H9 (cell line): ENCODE measurements around the gene VSTM2L. TPM values are rescaled to one million over a fixed set of nuclear protein-coding genes. Genes with fewer than 3 reads are reported as not detected.
A peak's percentile ranks its signal among the peaks of the same experiment; 100 is the strongest.

Experiments used
- DNase-seq: peaks from one replicate; pipeline ENCODE4 v3.0.0-alpha.2; 2017
- H2AFZ ChIP-seq: one replicate; pipeline ENCODE4 v1.6.1; 2013; ENCODE audit warnings: mild to moderate bottlenecking, low read length, control low read depth, moderate library complexity
- H2AK5ac ChIP-seq: 2 replicates; pipeline ENCODE4 v1.6.1; 2013; ENCODE audit warnings: low read length, control low read depth, mixed read lengths; ENCODE audit not compliant: insufficient read length
- H2BK120ac ChIP-seq: one replicate; pipeline ENCODE4 v1.6.1; 2013; ENCODE audit warnings: low read depth, mild to moderate bottlenecking, low read length, control low read depth, inconsistent platforms; ENCODE audit not compliant: poor library complexity, severe bottlenecking
- H2BK12ac ChIP-seq: 2 replicates; pipeline ENCODE4 v1.6.1; 2013; ENCODE audit warnings: low read length, control low read depth, mixed read lengths, low read depth; ENCODE audit not compliant: insufficient read length
- H2BK15ac ChIP-seq: 2 replicates; pipeline ENCODE4 v1.6.1; 2013; ENCODE audit warnings: low read depth, low read length, control low read depth
- H2BK20ac ChIP-seq: one replicate; pipeline ENCODE4 v1.6.1; 2013; ENCODE audit warnings: low read depth, mild to moderate bottlenecking, low read length, control low read depth, inconsistent platforms; ENCODE audit not compliant: poor library complexity, severe bottlenecking
- H2BK5ac ChIP-seq: 2 replicates; pipeline ENCODE4 v1.6.1; 2013; ENCODE audit warnings: low read length, control low read depth, mixed read lengths; ENCODE audit not compliant: insufficient read length
- H3K14ac ChIP-seq: 2 replicates; pipeline ENCODE4 v1.6.1; 2013; ENCODE audit warnings: low read length, control low read depth; ENCODE audit not compliant: insufficient read depth
- H3K18ac ChIP-seq: 2 replicates; pipeline ENCODE4 v1.6.1; 2013; ENCODE audit warnings: low read depth, mild to moderate bottlenecking, mixed read lengths, low read length, control low read depth; ENCODE audit not compliant: insufficient read length
- H3K23ac ChIP-seq: 2 replicates; pipeline ENCODE4 v1.6.1; 2013; ENCODE audit warnings: low read length, control low read depth, mixed read lengths, low read depth; ENCODE audit not compliant: insufficient read length
- H3K23me2 ChIP-seq: 2 replicates; pipeline ENCODE4 v1.6.1; 2013; ENCODE audit warnings: low read depth, mild to moderate bottlenecking, mixed read lengths, low read length, control low read depth; ENCODE audit not compliant: insufficient read length, poor library complexity, severe bottlenecking
- H3K27ac ChIP-seq: 2 replicates; pipeline ENCODE4 v1.5.1; 2013; ENCODE audit warnings: low read length, control low read depth, mixed read lengths, low read depth; ENCODE audit not compliant: insufficient read length
- H3K27me3 ChIP-seq: 2 replicates; pipeline ENCODE4 v1.6.1; 2013; ENCODE audit warnings: low read length, control low read depth, inconsistent platforms; ENCODE audit not compliant: insufficient read depth
- H3K4ac ChIP-seq: 2 replicates; pipeline ENCODE4 v1.6.1; 2013; ENCODE audit warnings: low read depth, mild to moderate bottlenecking, control low read depth, inconsistent platforms, low read length, moderate library complexity
- H3K4me1 ChIP-seq: 2 replicates; pipeline ENCODE4 v1.6.1; 2013; ENCODE audit warnings: low read length, control low read depth, inconsistent platforms; ENCODE audit not compliant: insufficient read depth
- H3K4me2 ChIP-seq: 2 replicates; pipeline ENCODE4 v1.6.1; 2013; ENCODE audit warnings: low read length, control low read depth, mixed read lengths; ENCODE audit not compliant: insufficient read length, insufficient read depth
- H3K56ac ChIP-seq: 2 replicates; pipeline ENCODE4 v1.6.1; 2013; ENCODE audit warnings: low read depth, mild to moderate bottlenecking, mixed read lengths, low read length, control low read depth; ENCODE audit not compliant: insufficient read length
- H3K79me1 ChIP-seq: 2 replicates; pipeline ENCODE4 v1.6.1; 2013; ENCODE audit warnings: low read depth, mild to moderate bottlenecking, moderate library complexity, low read length, control low read depth, inconsistent platforms; ENCODE audit not compliant: insufficient read depth, poor library complexity, severe bottlenecking
- H3K79me2 ChIP-seq: 2 replicates; pipeline ENCODE4 v1.6.1; 2013; ENCODE audit warnings: low read length, control low read depth, inconsistent platforms; ENCODE audit not compliant: insufficient read depth
- H3K9ac ChIP-seq: 2 replicates; pipeline ENCODE4 v1.6.1; 2013; ENCODE audit warnings: low read length, control low read depth, mixed read lengths; ENCODE audit not compliant: insufficient read length; ENCODE audit errors: extremely low read depth
- H3K9me3 ChIP-seq: one replicate; pipeline ENCODE4 v1.6.1; 2013; ENCODE audit warnings: low read depth, low read length, inconsistent platforms; ENCODE audit not compliant: control insufficient read depth
- H3T11ph ChIP-seq: one replicate; pipeline ENCODE4 v1.6.1; 2013; ENCODE audit warnings: mild to moderate bottlenecking, low read length, control low read depth, inconsistent platforms
- H4K20me1 ChIP-seq: one replicate; pipeline ENCODE4 v1.6.1; 2013; ENCODE audit not compliant: control insufficient read depth, insufficient read length, insufficient read depth
- H4K5ac ChIP-seq: 2 replicates; pipeline ENCODE4 v1.6.1; 2013; ENCODE audit warnings: low read depth, mild to moderate bottlenecking, mixed read lengths, low read length, control low read depth; ENCODE audit not compliant: insufficient read length
- H4K8ac ChIP-seq: replicated peaks from 2 replicates; pipeline ENCODE4 v1.6.1; 2013; ENCODE audit warnings: low read length, control low read depth, mixed read lengths, low read depth; ENCODE audit not compliant: insufficient read length
- H4K91ac ChIP-seq: 2 replicates; pipeline ENCODE4 v1.6.1; 2013; ENCODE audit warnings: low read depth, mild to moderate bottlenecking, moderate library complexity, mixed read lengths, low read length, control low read depth; ENCODE audit not compliant: insufficient read length
- H3K27ac Mint-ChIP-seq, 3 experiments: 2 replicates in 2 of 3; 3 replicates in 1 of 3; pipeline ENCODE4 v1.8.0; 2020 to 2021; ENCODE audit warnings: mixed read lengths in 3 of 3, mild to moderate bottlenecking in 1 of 3, moderate library complexity in 1 of 3
- H3K27me3 Mint-ChIP-seq: 2 replicates; pipeline ENCODE4 v1.8.0; 2021; ENCODE audit warnings: low read depth, mild to moderate bottlenecking, moderate library complexity, mixed read lengths
- H3K36me3 Mint-ChIP-seq, 3 experiments: 2 replicates in 2 of 3; 3 replicates in 1 of 3; pipeline ENCODE4 v1.8.0; 2020 to 2021; ENCODE audit warnings: low read depth in 3 of 3, mixed read lengths in 3 of 3; ENCODE audit not compliant: insufficient read depth in 1 of 3
- H3K4me1 Mint-ChIP-seq, 2 experiments: 2 replicates each; pipeline ENCODE4 v1.8.0; 2020; ENCODE audit warnings: mixed read lengths in 2 of 2
- H3K4me3 Mint-ChIP-seq, 2 experiments: 2 replicates in 1 of 2; 3 replicates in 1 of 2; pipeline ENCODE4 v1.8.0; 2020 to 2021; ENCODE audit warnings: mild to moderate bottlenecking in 2 of 2, mixed read lengths in 2 of 2, moderate library complexity in 1 of 2
- H3K9me3 Mint-ChIP-seq, 2 experiments: 2 replicates in 1 of 2; 3 replicates in 1 of 2; pipeline ENCODE4 v1.8.0; 2020; ENCODE audit warnings: mild to moderate bottlenecking in 2 of 2, mixed read lengths in 2 of 2, moderate library complexity in 1 of 2
- CTCF ChIP-seq: fragments of 200-600 bp; sonication (generic); conservative IDR thresholded peaks from 3 replicates; pipeline ENCODE4 v1.8.0; 2021; ENCODE audit warnings: antibody characterized with exemption, mild to moderate bottlenecking
- WGBS: extraction: QIAGEN DNeasy Blood & Tissue Kit; methylation state at CpG from one replicate; pipeline ENCODE4 v1.1.7; 2013; ENCODE audit warnings: missing lambda C conversion rate, low lambda C conversion rate, mixed read lengths; ENCODE audit not compliant: insufficient read length; ENCODE audit errors: extremely low coverage; 5-methylcytosine and 5-hydroxymethylcytosine counted together
- total RNA-seq: library from RNA; stranded (reverse); gene quantifications from 2 replicates; pipeline ENCODE4 v1.2.1, GENCODE V29; 2021

VSTM2L gene
- total RNA-seq, 1 experiment from 2014 or later = 2.1 TPM

GRCh38 chr20:37971561-37972127, 68.7 kb downstream of the VSTM2L start:
- Histone ChIP-seq H3K4me1 (peaks cover 10% of the 10 kb centered on the region; the same call in 1 of the 2 replicates), H3T11ph (no peak overlapping the region), H4K91ac (no peak overlapping the region), H2AK5ac (no peak overlapping the region), H2BK20ac (no peak overlapping the region), H3K56ac (no peak overlapping the region), H3K23me2 (no peaks in the 10 kb centered on the region), H4K8ac (no peak overlapping the region), H3K27ac (no peak overlapping the region), H2BK5ac (no peak overlapping the region), H3K27me3 (no peaks in the 10 kb centered on the region; the same call in 1 of the 2 replicates), H3K4me2 (no peak overlapping the region), H3K79me2 (no peaks in the 10 kb centered on the region), H4K20me1 (no peaks in the 10 kb centered on the region), H3K9ac (no peak overlapping the region), H2AFZ (no peak overlapping the region), H3K4ac (no peak overlapping the region), H2BK15ac (no peak overlapping the region), H3K18ac (no peak overlapping the region), H3K9me3 (peaks cover 5% of the 10 kb centered on the region), H4K5ac (no peak overlapping the region), H2BK120ac (no peak overlapping the region), H2BK12ac (no peak overlapping the region), H3K79me1 (no peaks in the 10 kb centered on the region), H3K23ac (no peak overlapping the region), H3K14ac (no peak overlapping the region)
- no peak for TF ChIP-seq CTCF
- Mint-ChIP-seq H3K27ac (no peak overlapping the region), H3K27me3 (peaks cover 17% of the 10 kb centered on the region), H3K9me3 (peaks cover 8 to 16% of the 10 kb centered on the region in 2 experiments), H3K4me3 (peak overlapping the region in 1 of 2 experiments; percentile 25; a peak in 1 of 5 replicates), H3K36me3 (peaks cover 5 to 12% (median 6%) of the 10 kb centered on the region in 3 experiments), H3K4me1 (peaks cover 45 to 52% of the 10 kb centered on the region in 2 experiments)
- no CpG with 5 or more reads among the region's 5 CpGs for WGBS
- DNase-seq = no peak
